HG03457 (cell line): ENCODE results near the gene TMF1.

ENCODE experiments used
- ATAC-seq: cut with Tn5 transposase; IDR thresholded peaks from one replicate; pipeline ENCODE4 v1.9.1; 2021; ENCODE audit warnings: moderate number of reproducible peaks; ENCODE audit not compliant: unreplicated experiment

TMF1 gene

GRCh38 chr3:69080233-69080920 lies 28.2 kb upstream of the TMF1 start, which contains the start of gene UBA3:
Gene UBA3 (minus strand): TSS chr3:69080365. CDS start chr3:69080353, 12 bp downstream.
- peak; percentile 33 for ATAC-seq

DNA sequence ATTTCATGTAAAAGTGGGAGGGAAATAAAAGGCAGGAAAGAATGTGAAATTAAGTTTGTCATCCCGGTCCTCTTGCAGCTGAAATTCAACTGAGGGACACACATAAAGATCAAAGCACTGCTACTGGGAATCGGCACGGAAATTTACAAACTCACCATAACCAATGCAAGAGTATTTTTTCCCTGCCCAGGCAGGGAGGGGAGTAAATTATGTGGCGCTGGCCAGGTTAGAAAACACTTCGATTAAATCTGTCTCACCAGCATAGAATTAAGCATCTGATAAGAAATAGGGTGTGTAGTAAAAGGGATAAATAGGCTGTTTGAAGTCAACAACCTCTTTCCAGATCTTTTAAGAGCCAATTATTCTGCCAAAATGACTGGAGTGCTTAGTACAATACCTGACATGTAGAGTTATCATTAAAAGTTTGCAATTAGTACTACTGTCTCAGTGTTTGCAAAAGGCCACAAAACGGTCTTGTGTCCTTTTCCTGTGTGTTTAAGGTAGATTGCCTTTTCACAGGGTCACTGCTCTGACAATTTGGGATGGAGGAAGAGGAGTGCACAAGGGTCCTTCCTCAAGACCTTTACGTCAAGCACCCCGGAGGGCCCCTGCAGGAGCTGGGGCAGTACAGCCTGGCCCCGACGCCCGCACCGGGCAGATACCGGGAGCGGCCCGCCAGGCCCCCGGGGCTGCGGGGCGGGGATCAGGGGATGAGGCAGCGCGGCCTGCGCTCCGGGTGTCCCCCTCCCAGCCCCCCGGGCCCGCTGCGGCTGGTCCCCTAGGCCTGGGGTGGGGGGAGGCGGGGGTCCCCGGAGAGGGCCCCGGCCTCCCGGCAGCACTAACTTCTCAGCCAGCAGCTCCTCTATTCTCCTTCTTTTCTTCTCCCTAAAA lies 27.4 kb upstream of the TMF1 start:
- no peak for ATAC-seq

GRCh38 chr3:69072928-69073327 lies 20.8 kb upstream of the TMF1 start:
- no peak for ATAC-seq

GRCh38 chr3:69066121-69066520 lies 14.0 kb upstream of the TMF1 start:
- no peak for ATAC-seq

DNA sequence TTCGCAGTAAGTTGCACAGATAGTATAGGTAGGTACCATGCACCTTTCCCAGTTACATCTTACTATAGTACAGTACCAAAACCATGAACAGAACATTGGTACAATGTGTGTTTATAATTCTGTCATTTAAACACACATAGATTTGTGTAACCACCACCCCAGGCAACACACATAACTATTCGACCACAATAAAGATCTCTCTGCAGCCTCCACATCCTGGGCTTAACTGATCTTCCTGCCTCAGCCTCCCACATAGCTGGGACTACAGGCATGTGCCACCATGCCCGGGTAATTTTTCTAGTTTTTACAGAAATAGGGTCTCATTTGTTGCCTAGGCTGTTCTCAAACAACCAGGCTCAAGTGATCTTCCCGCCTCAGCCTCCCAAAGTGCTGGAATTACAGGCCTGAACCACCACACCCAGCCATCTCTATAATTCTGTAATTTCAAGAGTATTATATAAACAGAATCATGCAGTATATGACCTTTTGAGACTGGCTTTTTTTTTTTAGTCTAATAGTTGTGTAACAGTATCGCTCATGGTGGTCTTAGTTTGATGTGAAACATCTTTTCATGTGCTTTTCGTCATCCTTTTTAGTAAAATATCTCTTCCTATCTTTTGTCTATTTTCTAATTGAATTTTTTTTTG lies 13.3 kb upstream of the TMF1 start:
- no peak for ATAC-seq

DNA sequence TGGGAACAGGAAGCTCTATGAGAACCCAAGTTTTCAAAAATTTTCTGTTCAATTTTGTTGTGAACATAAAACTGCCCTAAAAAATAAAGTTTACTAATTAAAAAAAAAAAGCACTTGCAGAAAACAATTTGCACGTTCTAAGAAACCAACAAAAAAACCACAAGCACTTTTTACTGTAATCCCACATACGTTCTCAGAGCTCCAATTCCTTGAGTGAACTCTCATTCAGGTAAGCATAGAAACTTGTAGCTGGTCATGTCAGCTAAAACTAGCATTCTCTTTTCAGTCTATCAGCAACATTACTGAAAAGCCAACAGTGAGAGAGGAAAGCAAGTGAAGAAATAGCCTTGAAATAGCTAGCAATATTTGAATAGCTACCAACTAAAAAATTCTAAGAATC lies 11.5 kb upstream of the TMF1 start:
- ATAC-seq, result no peak

- no peak for ATAC-seq
These were observed 7.6 kb upstream of the TMF1 start for GRCh38 chr3:69059688-69060087.

DNA sequence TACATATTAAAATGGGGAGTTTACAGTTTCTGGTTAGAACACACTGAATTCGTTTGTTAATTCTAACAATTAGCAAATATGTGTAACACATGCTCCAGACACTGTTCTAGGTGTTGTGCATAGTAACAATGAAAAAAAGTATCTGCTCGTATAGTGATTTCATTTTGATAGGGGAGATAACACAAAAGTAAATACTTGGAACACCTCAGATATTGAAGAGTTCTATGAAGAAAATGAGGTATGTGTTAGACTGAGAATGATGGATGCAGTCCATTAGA lies 6.8 kb upstream of the TMF1 start:
- no peak for ATAC-seq

- ATAC-seq, result peak; percentile 86
These were observed 6.2 kb upstream of the TMF1 start for GRCh38 chr3:69058180-69058946.

GRCh38 chr3:69052472-69052898 lies 352 bp upstream of the TMF1 start:
- no peak for ATAC-seq

DNA sequence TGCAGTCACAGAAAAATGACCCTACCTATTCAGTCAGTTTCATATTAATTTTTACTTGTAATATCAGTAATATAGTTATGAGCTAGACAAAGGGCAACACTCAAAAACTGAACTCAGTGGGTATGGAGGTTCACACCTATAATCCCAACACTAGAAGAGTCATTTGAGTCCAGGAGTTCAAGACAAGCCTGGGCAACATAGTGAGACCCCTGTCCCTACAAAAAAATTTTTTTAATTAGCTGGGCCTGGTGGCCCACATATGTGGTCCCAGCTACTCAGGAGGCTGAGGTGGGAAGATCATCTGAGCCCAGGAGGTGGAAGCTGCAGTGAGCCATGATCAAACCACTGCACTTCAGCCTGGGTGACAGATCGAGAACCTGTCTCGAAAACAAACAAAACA lies 3.1 kb downstream of the TMF1 start:
- ATAC-seq, result no peak

GRCh38 chr3:69044608-69045007 lies 7.5 kb downstream of the TMF1 start:
- no peak for ATAC-seq

GRCh38 chr3:69033470-69033869 lies 18.7 kb downstream of the TMF1 start:
- no peak for ATAC-seq

GRCh38 chr3:69032737-69033136 lies 19.4 kb downstream of the TMF1 start:
- ATAC-seq, result no peak

- no peak for ATAC-seq
These were observed 20.0 kb downstream of the TMF1 start for GRCh38 chr3:69032142-69032541.

- no peak for ATAC-seq
These were observed 20.5 kb downstream of the TMF1 start for GRCh38 chr3:69031635-69032034.

GRCh38 chr3:69020857-69021256 lies 31.3 kb downstream of the TMF1 start:
- no peak for ATAC-seq

DNA sequence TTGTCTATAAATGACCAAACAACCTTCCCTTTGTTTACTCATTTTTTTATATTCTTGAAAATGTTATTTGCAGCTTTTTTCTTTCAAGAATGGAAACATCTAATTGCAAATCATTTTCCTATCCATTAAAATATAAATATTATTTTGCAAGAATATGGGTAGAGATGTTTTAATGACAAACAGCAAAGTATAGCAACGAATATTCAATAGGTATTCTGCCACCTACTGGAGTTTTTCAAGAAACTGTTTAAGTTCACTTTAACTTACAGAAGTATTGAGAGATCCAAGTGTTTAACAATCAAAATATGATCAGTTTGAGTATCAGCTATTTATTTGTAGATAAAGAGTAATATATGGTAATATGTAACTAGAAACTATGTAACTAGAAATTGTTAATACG lies 31.7 kb downstream of the TMF1 start:
- no peak for ATAC-seq

DNA sequence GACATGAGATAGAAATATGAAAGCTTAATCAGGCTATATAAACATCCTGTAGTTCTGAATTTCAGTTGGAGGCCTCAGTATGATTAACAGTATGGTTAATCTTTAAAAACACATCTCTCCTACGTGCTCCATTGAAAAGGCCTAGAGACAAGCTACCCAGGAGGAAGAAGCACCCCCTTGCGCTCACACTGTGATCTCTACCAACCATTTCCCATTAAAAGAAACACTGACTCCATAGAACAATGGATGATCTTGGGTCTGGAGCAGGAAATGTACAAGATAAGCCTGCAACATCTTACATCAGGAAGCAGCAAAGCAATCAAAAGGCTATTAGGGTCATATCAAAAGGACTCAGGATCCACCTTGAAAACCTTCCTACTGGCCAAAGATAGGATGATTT lies 35.2 kb downstream of the TMF1 start:
- no peak for ATAC-seq

DNA sequence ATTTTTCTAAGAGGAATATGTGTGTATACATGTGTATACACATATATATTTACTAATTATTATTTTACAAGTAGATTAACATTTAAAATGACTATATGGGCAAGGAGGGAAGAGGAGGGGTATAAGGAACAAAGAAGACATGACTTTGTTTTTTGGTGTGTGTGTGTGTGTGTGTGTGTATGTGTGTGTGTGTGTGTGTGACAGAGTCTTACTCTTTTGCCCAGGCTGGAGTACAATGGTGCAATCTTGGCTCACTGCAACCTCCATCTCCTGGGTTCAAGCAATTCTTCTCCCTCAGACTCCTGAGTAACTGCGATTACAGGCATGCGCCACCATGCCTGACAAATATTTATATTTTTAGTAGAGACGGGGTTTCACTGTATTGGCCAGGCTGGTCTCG lies 36.0 kb downstream of the TMF1 start:
- no peak for ATAC-seq

GRCh38 chr3:69014022-69014580 lies 38.0 kb downstream of the TMF1 start:
- no peak for ATAC-seq
